ENCODE measurements around the gene RAP1A. TPM values are rescaled to one million over a fixed set of nuclear protein-coding genes. Genes with fewer than 3 reads are reported as not detected.
A peak's percentile ranks its signal among the peaks of the same experiment; 100 is the strongest.

RAP1A gene
- total RNA-seq = 17.0 and 19.7 TPM in 2 replicates

DNA sequence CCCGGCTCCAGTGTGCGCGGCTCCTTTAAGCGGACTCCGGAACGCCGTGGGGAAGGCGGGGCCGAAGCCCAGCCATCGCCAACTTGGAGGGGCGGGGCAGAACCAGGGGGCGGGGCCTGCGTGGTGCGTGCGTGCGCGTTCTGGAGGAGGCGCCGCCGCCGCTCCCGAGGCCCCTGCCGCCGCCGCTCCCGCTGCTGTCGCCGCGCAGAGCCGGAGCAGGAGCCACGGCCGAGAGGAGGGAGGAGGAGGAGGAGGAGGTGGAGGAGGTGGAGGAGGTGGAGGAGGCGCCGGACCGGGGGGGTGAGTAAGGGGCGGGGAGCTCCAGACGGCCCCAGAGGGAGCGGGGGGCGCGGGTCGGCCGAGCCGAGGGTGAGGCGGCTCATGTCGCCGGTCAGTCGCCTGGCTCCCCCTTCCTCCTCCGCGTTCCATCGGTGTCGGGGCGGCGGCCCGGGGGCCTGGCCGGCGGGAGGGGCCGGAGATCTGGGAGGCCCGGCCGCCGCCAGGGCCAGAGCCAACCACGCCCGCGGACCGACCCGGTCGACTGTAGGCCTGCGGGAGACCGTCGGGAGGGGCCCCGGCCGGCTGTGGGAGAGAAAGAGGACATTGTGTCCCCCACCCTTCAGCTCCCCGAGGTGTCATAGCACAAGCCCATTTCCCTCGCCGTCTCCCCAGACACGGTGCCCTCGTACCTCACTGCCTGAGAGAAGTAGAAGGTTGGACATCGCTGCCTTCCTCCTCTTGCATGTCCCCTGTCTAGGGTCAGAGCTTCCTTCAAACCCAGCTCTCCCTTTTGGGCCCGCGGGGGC is at the start of gene RAP1A:
Gene RAP1A (plus strand): TSS at position 155 of the 806 bp plus-strand sequence. CDS start 71,572 bp downstream, outside the sequence.
- no peaks in the 10 kb centered on the region for H3K9me3 ChIP-seq (ENCODE audit: low read depth, low read length)
- peak; percentile 99 for DNase-seq (ENCODE audit: insufficient read length, low spot score, missing footprints)
- H3K27me3 ChIP-seq (ENCODE audit: insufficient read depth, low read length) = no peaks in the 10 kb centered on the region
- peak within 1 kb of the TSS; percentile 79 for H3K4me3 ChIP-seq (ENCODE audit: insufficient read depth, low read length)
- H2AFZ ChIP-seq (ENCODE audit: low read length) = peak within 1 kb of the TSS; percentile 93
- TF ChIP-seq, protein P1, sequence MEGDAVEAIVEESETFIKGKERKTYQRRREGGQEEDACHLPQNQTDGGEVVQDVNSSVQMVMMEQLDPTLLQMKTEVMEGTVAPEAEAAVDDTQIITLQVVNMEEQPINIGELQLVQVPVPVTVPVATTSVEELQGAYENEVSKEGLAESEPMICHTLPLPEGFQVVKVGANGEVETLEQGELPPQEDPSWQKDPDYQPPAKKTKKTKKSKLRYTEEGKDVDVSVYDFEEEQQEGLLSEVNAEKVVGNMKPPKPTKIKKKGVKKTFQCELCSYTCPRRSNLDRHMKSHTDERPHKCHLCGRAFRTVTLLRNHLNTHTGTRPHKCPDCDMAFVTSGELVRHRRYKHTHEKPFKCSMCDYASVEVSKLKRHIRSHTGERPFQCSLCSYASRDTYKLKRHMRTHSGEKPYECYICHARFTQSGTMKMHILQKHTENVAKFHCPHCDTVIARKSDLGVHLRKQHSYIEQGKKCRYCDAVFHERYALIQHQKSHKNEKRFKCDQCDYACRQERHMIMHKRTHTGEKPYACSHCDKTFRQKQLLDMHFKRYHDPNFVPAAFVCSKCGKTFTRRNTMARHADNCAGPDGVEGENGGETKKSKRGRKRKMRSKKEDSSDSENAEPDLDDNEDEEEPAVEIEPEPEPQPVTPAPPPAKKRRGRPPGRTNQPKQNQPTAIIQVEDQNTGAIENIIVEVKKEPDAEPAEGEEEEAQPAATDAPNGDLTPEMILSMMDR (IDR thresholded peaks at IDR 0.05; ENCODE audit: extremely low read depth, low read depth, low read length) = no peak
- peaks cover 49% of the 10 kb centered on the region for H3K79me2 ChIP-seq (ENCODE audit: insufficient read depth, low read length)
- H3K4me1 ChIP-seq (ENCODE audit: insufficient read depth, low read length) = peaks cover 14% of the 10 kb centered on the region
- no peaks in the 10 kb centered on the region for H3K36me3 ChIP-seq (ENCODE audit: insufficient read depth, low read length)
- peak within 1 kb of the TSS; percentile 76 for H3K27ac ChIP-seq (ENCODE audit: low read depth, low read length)
- peak within 1 kb of the TSS; percentile 86 for H3K4me2 ChIP-seq (ENCODE audit: insufficient read depth, low read length)
- peaks cover 36% of the 10 kb centered on the region for H4K20me1 ChIP-seq (ENCODE audit: insufficient read depth, low read length)

GRCh38 chr1:111569913-111570312 is 49.7 kb upstream of the RAP1A start:
- H3K27ac ChIP-seq (ENCODE audit: low read depth, low read length) = no peak overlapping the region
- peak; percentile 71 for DNase-seq (ENCODE audit: insufficient read length, low spot score, missing footprints)

DNA sequence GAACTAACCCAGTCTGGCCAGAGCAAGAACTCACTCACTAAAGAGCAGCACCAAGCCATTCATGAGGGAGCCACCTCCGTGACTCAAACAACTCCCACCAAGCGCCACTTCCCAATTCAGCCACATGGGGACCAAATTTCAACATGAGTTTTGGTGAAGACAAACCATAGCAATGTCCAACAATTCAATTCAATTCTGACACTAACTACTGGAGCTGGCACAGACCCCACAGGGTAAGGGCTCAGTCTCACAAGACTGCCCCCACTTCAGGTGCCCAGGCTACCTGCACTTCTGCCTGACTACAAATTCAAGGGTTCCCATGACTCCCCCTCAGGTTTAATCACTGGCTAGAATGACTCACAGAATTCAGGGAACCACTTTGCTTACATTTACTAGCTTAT is 48.8 kb upstream of the RAP1A start:
- no peaks in the 10 kb centered on the region for H3K79me2 ChIP-seq (ENCODE audit: insufficient read depth, low read length)
- no peaks in the 10 kb centered on the region for H3K36me3 ChIP-seq (ENCODE audit: insufficient read depth, low read length)
- no peak overlapping the region for H3K27ac ChIP-seq (ENCODE audit: low read depth, low read length)
- TF ChIP-seq, protein P1 (IDR thresholded peaks at IDR 0.05; ENCODE audit: extremely low read depth, low read depth, low read length) = peak; percentile 57
- no peak overlapping the region for H3K4me2 ChIP-seq (ENCODE audit: insufficient read depth, low read length)
- H2AFZ ChIP-seq (ENCODE audit: low read length) = no peak overlapping the region
- no peaks in the 10 kb centered on the region for H3K9me3 ChIP-seq (ENCODE audit: low read depth, low read length)
- no peak overlapping the region for H3K4me3 ChIP-seq (ENCODE audit: insufficient read depth, low read length)
- no peaks in the 10 kb centered on the region for H4K20me1 ChIP-seq (ENCODE audit: insufficient read depth, low read length)
- no peaks in the 10 kb centered on the region for H3K27me3 ChIP-seq (ENCODE audit: insufficient read depth, low read length)
- H3K4me1 ChIP-seq (ENCODE audit: insufficient read depth, low read length) = peaks cover 24% of the 10 kb centered on the region
- peak; percentile 11 for DNase-seq (ENCODE audit: insufficient read length, low spot score, missing footprints)

More at GRCh38 chr1:111569913-111570312, 49.7 kb upstream of the RAP1A start:
- TF ChIP-seq, protein P1 (IDR thresholded peaks at IDR 0.05; ENCODE audit: extremely low read depth, low read depth, low read length) = no peak
- H3K4me1 ChIP-seq (ENCODE audit: insufficient read depth, low read length) = peaks cover 31% of the 10 kb centered on the region
- no peaks in the 10 kb centered on the region for H3K9me3 ChIP-seq (ENCODE audit: low read depth, low read length)
- no peak overlapping the region for H2AFZ ChIP-seq (ENCODE audit: low read length)
- H3K4me3 ChIP-seq (ENCODE audit: insufficient read depth, low read length) = no peak overlapping the region
- H3K36me3 ChIP-seq (ENCODE audit: insufficient read depth, low read length) = no peaks in the 10 kb centered on the region
- no peaks in the 10 kb centered on the region for H4K20me1 ChIP-seq (ENCODE audit: insufficient read depth, low read length)
- no peaks in the 10 kb centered on the region for H3K27me3 ChIP-seq (ENCODE audit: insufficient read depth, low read length)
- no peaks in the 10 kb centered on the region for H3K79me2 ChIP-seq (ENCODE audit: insufficient read depth, low read length)
- H3K4me2 ChIP-seq (ENCODE audit: insufficient read depth, low read length) = no peak overlapping the region

- TF ChIP-seq, protein P1 (IDR thresholded peaks at IDR 0.05; ENCODE audit: extremely low read depth, low read depth, low read length) = no peak
- no peak overlapping the region for H2AFZ ChIP-seq (ENCODE audit: low read length)
- no peaks in the 10 kb centered on the region for H4K20me1 ChIP-seq (ENCODE audit: insufficient read depth, low read length)
- H3K4me3 ChIP-seq (ENCODE audit: insufficient read depth, low read length) = no peak overlapping the region
- no peak overlapping the region for H3K4me2 ChIP-seq (ENCODE audit: insufficient read depth, low read length)
- H3K27me3 ChIP-seq (ENCODE audit: insufficient read depth, low read length) = no peaks in the 10 kb centered on the region
- H3K36me3 ChIP-seq (ENCODE audit: insufficient read depth, low read length) = no peaks in the 10 kb centered on the region
- no peaks in the 10 kb centered on the region for H3K79me2 ChIP-seq (ENCODE audit: insufficient read depth, low read length)
- H3K27ac ChIP-seq (ENCODE audit: low read depth, low read length) = no peak overlapping the region
- H3K9me3 ChIP-seq (ENCODE audit: low read depth, low read length) = no peaks in the 10 kb centered on the region
- H3K4me1 ChIP-seq (ENCODE audit: insufficient read depth, low read length) = peaks cover 19% of the 10 kb centered on the region
- DNase-seq (ENCODE audit: insufficient read length, low spot score, missing footprints) = no peak
These were observed 48.4 kb upstream of the RAP1A start for GRCh38 chr1:111571239-111571638.

Data from osteoblast (primary cell).